ENCODE results near the gene NUP62.

Gene NUP62

DNA sequence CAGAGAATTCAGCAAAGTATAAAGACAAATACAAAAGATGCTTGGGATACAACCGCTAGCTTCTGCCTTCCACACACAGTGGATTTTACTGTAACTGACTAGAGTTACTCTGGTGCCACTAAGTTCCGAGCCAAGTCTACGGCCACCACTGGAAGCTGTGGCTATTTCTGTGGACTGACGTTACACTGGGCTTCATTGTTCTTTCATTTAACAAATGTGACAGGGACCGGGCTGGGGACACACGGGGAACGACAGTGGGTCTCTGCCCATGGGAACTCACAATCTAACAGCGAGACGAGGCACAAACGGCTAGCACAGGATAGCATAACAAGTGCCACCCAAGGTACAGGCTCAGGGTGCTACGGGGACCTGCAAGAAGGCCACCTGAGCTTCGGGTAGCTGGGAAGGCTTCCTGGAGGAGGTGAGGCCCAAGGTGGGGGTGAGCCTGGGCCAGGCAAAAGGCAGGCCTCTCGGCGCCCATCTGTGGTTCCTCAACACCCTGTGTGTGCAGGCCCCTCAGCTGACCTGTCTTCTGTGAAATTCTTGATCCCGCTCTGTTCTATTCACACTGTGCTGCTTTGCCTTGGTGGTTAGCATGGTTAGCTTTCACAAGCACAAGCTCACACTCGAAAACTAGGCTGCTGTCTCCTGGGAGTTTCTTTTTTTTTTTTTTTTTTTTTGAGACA is 22.3 kb downstream of the NUP62 start:
- no peaks in the 10 kb centered on the region for H3K4me1 ChIP-seq
- no peak overlapping the region for H3K9ac ChIP-seq
- no peaks in the 10 kb centered on the region for H3K27me3 ChIP-seq (ENCODE audit: control insufficient read depth, insufficient read depth, low read length)
- TF ChIP-seq, protein P1, sequence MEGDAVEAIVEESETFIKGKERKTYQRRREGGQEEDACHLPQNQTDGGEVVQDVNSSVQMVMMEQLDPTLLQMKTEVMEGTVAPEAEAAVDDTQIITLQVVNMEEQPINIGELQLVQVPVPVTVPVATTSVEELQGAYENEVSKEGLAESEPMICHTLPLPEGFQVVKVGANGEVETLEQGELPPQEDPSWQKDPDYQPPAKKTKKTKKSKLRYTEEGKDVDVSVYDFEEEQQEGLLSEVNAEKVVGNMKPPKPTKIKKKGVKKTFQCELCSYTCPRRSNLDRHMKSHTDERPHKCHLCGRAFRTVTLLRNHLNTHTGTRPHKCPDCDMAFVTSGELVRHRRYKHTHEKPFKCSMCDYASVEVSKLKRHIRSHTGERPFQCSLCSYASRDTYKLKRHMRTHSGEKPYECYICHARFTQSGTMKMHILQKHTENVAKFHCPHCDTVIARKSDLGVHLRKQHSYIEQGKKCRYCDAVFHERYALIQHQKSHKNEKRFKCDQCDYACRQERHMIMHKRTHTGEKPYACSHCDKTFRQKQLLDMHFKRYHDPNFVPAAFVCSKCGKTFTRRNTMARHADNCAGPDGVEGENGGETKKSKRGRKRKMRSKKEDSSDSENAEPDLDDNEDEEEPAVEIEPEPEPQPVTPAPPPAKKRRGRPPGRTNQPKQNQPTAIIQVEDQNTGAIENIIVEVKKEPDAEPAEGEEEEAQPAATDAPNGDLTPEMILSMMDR (IDR thresholded peaks at IDR 0.05), result no peak
- peaks cover 4% of the 10 kb centered on the region for H3K79me2 ChIP-seq
- no peak overlapping the region for H3K27ac ChIP-seq
- H3K9me3 ChIP-seq (ENCODE audit: control insufficient read depth, low read length), result no peaks in the 10 kb centered on the region
- no peak overlapping the region for H3K4me3 ChIP-seq (ENCODE audit: low read depth, low read length)
- H3K4me2 ChIP-seq (ENCODE audit: low read length), result no peak overlapping the region
- H3K36me3 ChIP-seq (ENCODE audit: control insufficient read depth, insufficient read depth, low read length), result no peaks in the 10 kb centered on the region
- H2AFZ ChIP-seq, result no peak overlapping the region

DNA sequence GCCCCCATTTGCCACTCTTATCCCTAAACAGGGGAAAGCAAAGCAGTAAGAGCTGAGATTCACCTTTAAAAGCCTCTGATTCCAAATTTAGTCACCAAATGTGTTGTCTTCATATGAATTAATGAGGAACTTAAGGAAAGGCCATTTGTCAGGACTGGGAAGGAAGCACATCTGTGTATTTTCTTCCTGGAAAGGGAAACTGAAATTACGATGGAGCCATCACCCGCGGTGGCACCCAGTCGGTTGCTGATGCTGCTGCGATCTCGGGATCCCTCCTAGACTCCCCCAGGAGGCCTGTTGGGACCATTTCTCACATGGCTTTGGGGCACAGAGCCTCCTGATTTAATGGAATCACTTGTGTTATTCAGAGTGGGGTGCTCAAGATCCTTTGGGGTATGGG is 25.2 kb downstream of the NUP62 start:
- H3K4me2 ChIP-seq (ENCODE audit: low read length), result no peak overlapping the region
- H3K79me2 ChIP-seq, result peaks cover 4% of the 10 kb centered on the region
- TF ChIP-seq, protein P1 (IDR thresholded peaks at IDR 0.05), result no peak
- H3K9me3 ChIP-seq (ENCODE audit: control insufficient read depth, low read length), result no peaks in the 10 kb centered on the region
- no peak overlapping the region for H3K9ac ChIP-seq
- H3K36me3 ChIP-seq (ENCODE audit: control insufficient read depth, insufficient read depth, low read length), result no peaks in the 10 kb centered on the region
- H3K27me3 ChIP-seq (ENCODE audit: control insufficient read depth, insufficient read depth, low read length), result no peaks in the 10 kb centered on the region
- no peak overlapping the region for H3K4me3 ChIP-seq (ENCODE audit: low read depth, low read length)
- H3K27ac ChIP-seq, result no peak overlapping the region
- no peaks in the 10 kb centered on the region for H3K4me1 ChIP-seq
- no peak overlapping the region for H2AFZ ChIP-seq

DNA sequence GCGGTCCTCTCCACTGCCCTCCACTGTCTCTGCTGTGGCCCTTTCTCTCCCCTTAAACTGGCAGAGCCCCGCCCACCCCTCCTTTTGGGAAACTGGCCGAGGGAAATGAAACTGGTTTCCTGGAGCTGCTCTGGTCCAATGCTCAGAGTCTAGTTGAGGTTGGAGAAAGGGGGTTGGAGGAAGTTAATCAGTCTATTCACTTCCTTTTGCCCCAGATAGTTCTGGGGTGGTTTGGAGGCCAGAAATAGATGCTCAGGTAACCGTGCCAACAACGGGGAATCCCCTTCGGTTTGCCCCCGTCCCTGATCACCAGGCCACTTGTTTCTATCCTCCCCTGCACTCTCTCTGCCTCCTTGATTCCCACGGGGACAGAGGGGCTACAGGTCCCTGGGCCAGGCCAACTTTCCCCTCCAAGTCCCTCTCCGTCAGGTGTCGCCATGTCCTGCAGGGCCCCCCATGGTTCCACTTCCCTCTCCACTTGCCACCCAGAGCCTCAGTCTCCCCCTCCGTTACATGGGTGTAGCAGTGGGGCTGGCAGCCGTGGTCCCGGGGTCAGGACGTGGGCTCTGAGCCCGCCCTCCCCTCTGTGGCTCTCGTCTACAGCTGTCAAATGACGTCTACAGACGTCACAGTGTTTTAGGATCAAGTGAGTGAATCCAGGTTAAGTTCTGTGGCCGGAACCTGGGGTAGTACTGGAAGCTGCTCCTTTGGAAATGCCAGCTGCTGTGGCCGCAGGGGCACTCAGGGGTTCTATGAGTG is 32.3 kb downstream of the NUP62 start, which contains the start of gene IL4I1:
TSS of gene IL4I1 (minus strand) at position 25 of the 759 bp plus-strand sequence. CDS start 727 bp downstream, outside the sequence.
- Histone ChIP-seq H3K4me2 (ENCODE audit: low read length) (no peak within 1 kb of the TSS), H3K9ac (no peak within 1 kb of the TSS), H3K79me2 (no peaks in the 10 kb centered on the region), H3K9me3 (ENCODE audit: control insufficient read depth, low read length) (no peaks in the 10 kb centered on the region), H3K4me1 (no peaks in the 10 kb centered on the region), H3K27ac (no peak within 1 kb of the TSS), H2AFZ (peak within 1 kb of the TSS; percentile 28), H3K27me3 (ENCODE audit: control insufficient read depth, insufficient read depth, low read length) (no peaks in the 10 kb centered on the region), H3K4me3 (ENCODE audit: low read depth, low read length) (no peak within 1 kb of the TSS), H3K36me3 (ENCODE audit: control insufficient read depth, insufficient read depth, low read length) (no peaks in the 10 kb centered on the region)
- TF ChIP-seq, protein P1 (IDR thresholded peaks at IDR 0.05), result no peak

DNA sequence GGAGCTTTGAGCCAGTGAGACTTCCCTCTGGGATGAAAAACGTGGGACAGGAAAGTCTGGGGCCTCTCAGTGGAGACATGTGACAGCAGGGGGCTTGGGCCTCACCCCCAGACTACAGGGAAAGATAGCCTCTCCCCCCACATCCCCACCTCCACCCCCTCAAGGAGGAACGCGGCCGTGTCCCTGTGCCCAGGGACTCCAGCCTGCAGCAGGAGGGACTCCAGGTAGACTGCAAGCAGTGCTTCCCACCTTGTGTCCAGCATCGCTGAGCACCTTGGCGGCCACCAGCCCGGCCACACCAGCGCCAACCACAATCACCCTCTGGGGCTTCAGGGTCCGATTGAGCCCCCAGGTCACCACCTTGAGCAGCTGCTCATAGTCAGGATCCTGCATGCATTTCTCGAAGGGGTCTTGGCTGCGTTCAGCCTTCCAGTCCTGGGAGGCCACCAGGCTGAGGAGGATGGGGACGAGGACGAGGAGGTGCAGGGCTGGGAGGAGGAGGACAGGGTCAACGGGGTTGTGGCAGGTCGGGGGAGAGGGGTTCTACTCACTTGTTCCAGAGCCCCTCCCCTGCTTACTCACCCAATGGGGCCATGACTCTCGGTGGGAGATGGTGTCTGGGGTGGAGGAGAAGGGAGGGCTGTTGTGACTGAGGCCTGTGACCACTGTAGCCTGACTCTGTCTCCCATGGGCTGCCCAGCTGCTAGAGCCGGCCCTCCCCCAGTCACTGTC is 33.6 kb downstream of the NUP62 start:
- Histone ChIP-seq H3K27ac (no peak overlapping the region), H3K9ac (no peak overlapping the region), H3K4me3 (ENCODE audit: low read depth, low read length) (no peak overlapping the region), H3K36me3 (ENCODE audit: control insufficient read depth, insufficient read depth, low read length) (no peaks in the 10 kb centered on the region), H2AFZ (no peak overlapping the region), H3K79me2 (no peaks in the 10 kb centered on the region), H3K4me1 (no peaks in the 10 kb centered on the region), H3K9me3 (ENCODE audit: control insufficient read depth, low read length) (no peaks in the 10 kb centered on the region), H3K27me3 (ENCODE audit: control insufficient read depth, insufficient read depth, low read length) (no peaks in the 10 kb centered on the region), H3K4me2 (ENCODE audit: low read length) (no peak overlapping the region)
- TF ChIP-seq, protein P1 (IDR thresholded peaks at IDR 0.05), result no peak

Data from parathyroid adenoma (tissue), 2 donors.